GM12864 (cell line): ENCODE data around the gene STAT4.
A peak's percentile ranks its signal among the peaks of the same experiment; 100 is the strongest.

Experiments
- DNase-seq: peaks from one replicate; pipeline ENCODE4 v3.0.0-alpha.2; 2011; ENCODE audit warnings: low read depth
- H3K4me3 ChIP-seq: 2 replicates; pipeline ENCODE4 v1.5.1; 2011; ENCODE audit warnings: mild to moderate bottlenecking, low read depth, low read length, control low read depth
- CTCF ChIP-seq: IDR thresholded peaks from 2 replicates; pipeline ENCODE4 v1.5.1; 2011; ENCODE audit warnings: low read depth, mild to moderate bottlenecking, moderate library complexity, low read length, control low read depth, inconsistent platforms; ENCODE audit errors: missing control alignments

The STAT4 gene

DNA sequence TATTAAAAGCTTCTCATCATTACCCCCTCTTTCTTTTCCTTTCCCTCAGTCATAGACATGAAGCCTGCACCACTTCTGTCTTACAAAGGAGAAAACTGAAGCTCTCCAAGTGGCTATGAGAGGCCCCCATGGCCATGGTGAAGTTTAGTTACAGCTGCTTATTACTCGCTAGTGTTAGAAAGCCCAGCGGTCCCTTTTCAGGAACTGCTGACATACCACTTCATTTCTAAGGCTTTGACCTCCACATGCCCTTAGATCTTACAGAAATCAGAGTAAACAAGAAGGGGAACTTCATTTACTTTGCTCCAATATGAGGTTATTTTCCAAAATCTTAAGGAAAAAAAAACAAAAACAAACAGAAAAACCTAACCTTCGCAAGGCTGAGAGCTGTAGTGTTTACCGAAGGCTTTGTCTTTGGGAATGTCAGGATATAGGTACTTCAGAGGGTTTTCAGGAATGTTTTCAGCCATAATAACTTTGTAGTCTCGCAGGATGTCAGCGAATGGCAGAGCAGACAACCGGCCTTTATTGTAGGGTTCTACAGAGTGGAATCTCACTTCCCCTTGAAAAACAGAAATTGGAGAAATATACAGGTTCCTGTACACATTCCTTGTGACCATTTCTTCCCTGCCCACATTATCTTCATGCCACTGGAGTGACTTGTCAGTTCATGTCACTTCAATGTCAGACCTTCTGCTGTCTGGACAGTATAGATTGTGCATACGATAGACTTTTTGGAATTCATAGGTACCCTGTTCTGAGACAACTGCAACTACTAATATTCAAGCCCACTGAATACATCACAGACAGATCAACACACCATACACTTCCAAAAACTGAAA, 118.0 kb downstream of the STAT4 start:
- H3K4me3 ChIP-seq: no peak overlapping the region
- DNase-seq: no peak
- no peak for TF ChIP-seq CTCF

GRCh38 chr2:191031256-191031655, 119.5 kb downstream of the STAT4 start:
- no peak overlapping the region for H3K4me3 ChIP-seq
- no peak for DNase-seq
- no peak for TF ChIP-seq CTCF

DNA sequence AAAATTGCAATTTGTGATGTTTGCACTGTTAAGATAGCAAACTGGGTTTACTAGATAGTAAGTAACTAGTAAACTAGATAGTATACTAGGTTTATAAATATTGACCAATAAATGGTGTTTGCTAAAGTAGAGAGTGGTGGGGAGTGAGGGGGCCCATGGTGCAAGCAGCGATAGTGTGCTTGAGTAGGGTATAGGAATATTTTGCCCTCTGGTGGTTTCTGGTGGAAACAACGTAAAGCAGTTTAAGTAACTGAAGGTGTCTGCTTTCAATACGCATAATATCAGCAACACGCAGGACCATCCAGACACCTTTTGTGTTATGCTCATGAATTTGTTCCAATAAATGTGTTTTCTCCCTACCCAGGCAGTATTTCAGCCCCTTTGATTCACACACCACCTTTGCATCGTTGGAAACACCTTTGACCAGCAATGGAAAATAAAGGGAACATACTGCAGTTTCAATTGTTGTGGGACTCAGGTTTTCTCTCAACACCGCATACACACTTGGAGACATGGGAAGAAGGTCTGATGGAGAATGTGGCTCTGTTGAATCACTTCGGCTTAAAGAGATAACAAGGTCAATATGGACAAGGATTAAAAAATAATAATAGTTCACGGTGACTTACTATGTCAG, 120.2 kb downstream of the STAT4 start:
- peak; percentile 73 for TF ChIP-seq CTCF
- DNase-seq: no peak
- H3K4me3 ChIP-seq: no peak overlapping the region

DNA sequence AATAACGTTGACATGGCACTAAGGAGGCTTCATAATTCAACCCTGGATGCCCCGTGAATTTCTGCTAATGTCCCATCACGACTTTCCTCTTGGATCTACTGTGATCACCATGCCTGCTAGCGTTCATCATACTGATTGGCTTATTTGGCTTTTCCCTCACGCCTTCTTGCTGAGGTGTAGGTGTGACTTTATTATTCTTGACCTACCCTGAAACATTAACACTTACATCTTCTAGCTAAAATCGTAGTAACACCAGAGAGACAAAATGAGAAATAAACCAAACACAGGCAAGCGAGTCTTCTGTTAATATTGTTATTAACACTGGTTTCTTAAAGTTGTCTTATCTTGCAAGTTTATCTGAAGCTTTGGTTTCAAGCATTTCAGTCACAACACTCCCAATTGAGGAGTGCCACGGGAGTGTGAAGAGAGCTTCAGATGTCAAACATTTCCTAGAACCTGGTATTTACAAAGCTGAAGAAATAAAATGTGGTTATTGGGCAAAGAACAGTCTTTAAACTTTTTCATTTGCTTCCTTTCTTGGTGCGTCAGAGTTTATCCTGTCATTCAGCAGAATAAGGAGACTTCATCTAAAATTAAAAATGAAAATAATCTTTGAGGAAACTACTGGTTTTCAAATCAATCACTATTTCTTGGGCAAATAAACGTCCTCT, 121.4 kb downstream of the STAT4 start:
- no peak overlapping the region for H3K4me3 ChIP-seq
- no peak for DNase-seq
- TF ChIP-seq CTCF: no peak

GRCh38 chr2:191026377-191026776, 124.4 kb downstream of the STAT4 start:
- H3K4me3 ChIP-seq: no peak overlapping the region
- no peak for DNase-seq
- no peak for TF ChIP-seq CTCF

GRCh38 chr2:191025135-191025534, 125.7 kb downstream of the STAT4 start:
- no peak for TF ChIP-seq CTCF
- DNase-seq: no peak
- H3K4me3 ChIP-seq: no peak overlapping the region
